ENCODE measurements around the gene PAPSS2.

GRCh38 chr10:87767253-87767652, 107.6 kb downstream of the PAPSS2 start:
- TF ChIP-seq EZH2 (IDR thresholded peaks at IDR 0.05; ENCODE audit: borderline replicate concordance) (no peak), CTCF (IDR thresholded peaks at IDR 0.05; ENCODE audit: poor library complexity) (no peak), EZH2phosphoT487 (IDR thresholded peaks at IDR 0.05; ENCODE audit: low read depth, severe bottlenecking, unreplicated experiment) (no peak)
